Neuronal stem cell (in vitro differentiated cells): Measurements from ENCODE around the gene CRADD.

ENCODE experiments used
- DNase-seq: peaks from one replicate; pipeline ENCODE4 v3.0.0-alpha.2; 2013; ENCODE audit warnings: low spot score
- H2AFZ ChIP-seq: one replicate; pipeline ENCODE4 v1.6.1; 2013; ENCODE audit warnings: mild to moderate bottlenecking, low read length, inconsistent platforms
- H2AK5ac ChIP-seq: 2 replicates; pipeline ENCODE4 v1.6.1; 2013; ENCODE audit warnings: low read depth, mild to moderate bottlenecking, inconsistent platforms, low read length, moderate library complexity, mixed read lengths
- H2BK120ac ChIP-seq: 2 replicates; pipeline ENCODE4 v1.6.1; 2013; ENCODE audit warnings: low read depth, mild to moderate bottlenecking, inconsistent platforms, low read length, moderate library complexity, mixed read lengths
- H2BK12ac ChIP-seq: one replicate; pipeline ENCODE4 v1.6.1; 2013; ENCODE audit warnings: low read length, inconsistent platforms
- H2BK15ac ChIP-seq: 2 replicates; pipeline ENCODE4 v1.6.1; 2013; ENCODE audit warnings: mild to moderate bottlenecking, low read length, inconsistent platforms, mixed read lengths
- H2BK5ac ChIP-seq: one replicate; pipeline ENCODE4 v1.6.1; 2013; ENCODE audit warnings: inconsistent platforms, mild to moderate bottlenecking, low read length, moderate library complexity
- H3K14ac ChIP-seq: one replicate; pipeline ENCODE4 v1.6.1; 2013; ENCODE audit warnings: low read length, inconsistent platforms
- H3K18ac ChIP-seq: 2 replicates; pipeline ENCODE4 v1.6.1; 2013; ENCODE audit warnings: low read length, inconsistent platforms
- H3K23ac ChIP-seq: 2 replicates; pipeline ENCODE4 v1.6.1; 2013; ENCODE audit warnings: low read depth, mild to moderate bottlenecking, mixed read lengths, low read length, inconsistent platforms; ENCODE audit not compliant: poor library complexity
- H3K27ac ChIP-seq: replicated peaks from 3 replicates; pipeline ENCODE4 v1.5.1; 2013; ENCODE audit warnings: low read length, inconsistent platforms
- H3K27me3 ChIP-seq, 3 experiments: 2 replicates each; pipeline ENCODE4 v1.6.1; 2013; ENCODE audit warnings: low read length in 3 of 3, mild to moderate bottlenecking in 2 of 3, inconsistent platforms in 1 of 3, low read depth in 1 of 3, mixed read lengths in 1 of 3, moderate library complexity in 1 of 3; ENCODE audit not compliant: control insufficient read depth in 3 of 3, insufficient read depth in 3 of 3
- H3K36me3 ChIP-seq, 2 donors: replicated peaks in 1 of 2; 2 replicates each; pipeline ENCODE4 v1.6.1; 2013; ENCODE audit warnings: low read length in 2 of 2; ENCODE audit not compliant: control insufficient read depth in 2 of 2, insufficient read depth in 2 of 2
- H3K4ac ChIP-seq: 2 replicates; pipeline ENCODE4 v1.6.1; 2013; ENCODE audit warnings: inconsistent platforms, mild to moderate bottlenecking, low read length, moderate library complexity
- H3K4me1 ChIP-seq, 2 donors: 1 replicate in 1 of 2; 2 replicates in 1 of 2; pipeline ENCODE4 v1.6.1; 2013; ENCODE audit warnings: low read length in 2 of 2, low read depth in 1 of 2; ENCODE audit not compliant: control insufficient read depth in 2 of 2, insufficient read depth in 1 of 2
- H3K4me2 ChIP-seq: one replicate; pipeline ENCODE4 v1.6.1; 2013; ENCODE audit warnings: mild to moderate bottlenecking, low read length, inconsistent platforms; ENCODE audit not compliant: insufficient read depth, poor library complexity, severe bottlenecking
- H3K4me3 ChIP-seq, 2 donors: 2 replicates each; pipeline ENCODE4 v1.5.1; 2013; ENCODE audit warnings: low read length in 2 of 2, mild to moderate bottlenecking in 2 of 2, inconsistent platforms in 1 of 2, moderate library complexity in 1 of 2
- H3K79me1 ChIP-seq: one replicate; pipeline ENCODE4 v1.6.1; 2013; ENCODE audit warnings: low read depth, mild to moderate bottlenecking, inconsistent platforms, low read length, moderate library complexity
- H3K9ac ChIP-seq: one replicate; pipeline ENCODE4 v1.6.1; 2013; ENCODE audit warnings: mild to moderate bottlenecking, low read depth, low read length, inconsistent platforms; ENCODE audit not compliant: poor library complexity
- H3K9me3 ChIP-seq, 2 donors: replicated peaks in 1 of 2; 2 replicates each; pipeline versions ENCODE3 to v1.6.1; 2013; ENCODE audit warnings: low read length in 2 of 2, mild to moderate bottlenecking in 2 of 2, inconsistent platforms in 1 of 2, low read depth in 1 of 2, mixed read lengths in 1 of 2, moderate library complexity in 1 of 2; ENCODE audit not compliant: control insufficient read depth in 2 of 2, insufficient read depth in 1 of 2
- H4K8ac ChIP-seq: one replicate; pipeline ENCODE4 v1.6.1; 2013; ENCODE audit warnings: low read depth, mild to moderate bottlenecking, inconsistent platforms, low read length, moderate library complexity
- H4K91ac ChIP-seq: one replicate; pipeline ENCODE4 v1.6.1; 2013; ENCODE audit warnings: low read length, low read depth, mild to moderate bottlenecking, inconsistent platforms; ENCODE audit not compliant: poor library complexity
- WGBS, 2 donors: extraction: QIAGEN DNeasy Blood & Tissue Kit; methylation state at CpG; one replicate each; pipeline ENCODE4 v1.1.7; 2013; ENCODE audit warnings: missing lambda C conversion rate in 2 of 2, mixed read lengths in 1 of 2; ENCODE audit not compliant: insufficient read length in 2 of 2, insufficient replicate concordance in 1 of 2; ENCODE audit errors: extremely low coverage in 2 of 2; 5-methylcytosine and 5-hydroxymethylcytosine counted together

Gene CRADD

DNA sequence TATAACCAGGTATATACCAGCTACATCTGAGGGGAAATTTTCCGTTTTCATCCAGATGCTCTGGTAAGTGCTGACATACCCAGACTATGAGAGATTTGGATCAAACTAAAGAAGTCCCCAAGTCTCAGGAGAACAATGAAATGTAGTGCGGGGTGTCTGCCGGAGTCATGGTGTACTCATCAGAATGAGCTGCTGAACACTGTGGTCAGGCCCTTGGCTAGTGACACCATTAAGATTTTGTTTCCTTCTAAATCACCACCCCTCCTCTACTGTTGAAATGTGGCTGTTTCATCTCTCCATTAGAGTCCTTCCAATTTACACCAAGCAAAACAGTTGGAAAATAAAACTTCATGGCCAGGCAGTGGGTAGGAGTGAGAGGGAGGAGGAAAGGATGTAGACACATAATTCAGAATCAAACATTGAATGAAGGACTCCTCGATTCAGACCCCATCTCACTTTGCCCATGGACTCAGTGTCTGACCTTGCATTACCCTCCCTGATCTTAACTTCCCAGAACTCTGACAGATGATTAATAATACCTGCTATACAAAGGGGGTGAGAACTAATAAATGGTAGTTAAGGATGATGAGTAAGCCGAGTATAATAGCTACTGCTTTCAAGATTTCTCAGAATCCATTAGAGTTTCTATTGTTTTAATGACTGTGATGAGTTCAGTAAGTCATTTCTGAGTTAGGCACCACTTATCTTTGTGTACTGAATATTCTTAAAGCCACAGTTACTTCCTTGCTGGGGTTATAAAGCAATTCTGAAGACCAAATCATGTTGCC lies 127.4 kb downstream of the CRADD start:
- H4K8ac ChIP-seq: no peak overlapping the region
- H3K4me3 ChIP-seq: no peak overlapping the region
- no peak overlapping the region for H2BK5ac ChIP-seq
- H2BK120ac ChIP-seq: no peak overlapping the region
- no peak overlapping the region for H3K18ac ChIP-seq
- no peaks in the 10 kb centered on the region for H3K9me3 ChIP-seq
- no CpG with 5 or more reads among the region's 5 CpGs for WGBS, 2 donors
- H2BK15ac ChIP-seq: no peak overlapping the region
- H3K9ac ChIP-seq: no peak overlapping the region
- H3K27ac ChIP-seq: no peak overlapping the region
- H4K91ac ChIP-seq: no peak overlapping the region
- H2AFZ ChIP-seq: no peak overlapping the region
- no peaks in the 10 kb centered on the region for H3K79me1 ChIP-seq
- no peak overlapping the region for H2AK5ac ChIP-seq
- H3K4me2 ChIP-seq: no peak overlapping the region
- H3K23ac ChIP-seq: no peak overlapping the region
- H3K14ac ChIP-seq: no peak overlapping the region
- DNase-seq: no peak
- H3K27me3 ChIP-seq: no peaks in the 10 kb centered on the region
- H3K36me3 ChIP-seq: no peaks in the 10 kb centered on the region
- H2BK12ac ChIP-seq: no peak overlapping the region
- no peak overlapping the region for H3K4ac ChIP-seq
- peaks cover 1 to 5% of the 10 kb centered on the region in 2 donors for H3K4me1 ChIP-seq

DNA sequence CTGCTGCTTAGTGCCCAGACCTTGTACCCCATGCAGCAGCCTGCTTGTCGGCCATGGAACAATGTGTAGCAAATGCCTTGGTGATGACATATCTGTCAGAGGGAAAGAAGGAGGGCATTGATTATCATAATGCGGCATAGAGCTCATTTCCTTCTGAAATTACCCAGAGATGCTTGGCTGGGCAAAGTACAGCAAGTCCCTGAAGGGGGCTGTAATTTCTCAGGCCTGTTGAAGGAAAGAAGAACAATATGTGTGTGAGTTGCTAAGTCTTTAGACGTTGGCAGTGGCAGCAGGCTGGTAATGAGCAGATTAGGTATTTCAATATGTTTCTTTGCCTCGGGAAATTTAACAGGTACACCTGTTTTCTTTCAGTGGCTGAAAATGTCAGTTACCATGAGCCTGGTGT lies 128.6 kb downstream of the CRADD start:
- Histone ChIP-seq H2BK5ac (no peak overlapping the region), H4K8ac (no peak overlapping the region), H3K9ac (no peak overlapping the region), H3K27ac (no peak overlapping the region), H3K18ac (no peak overlapping the region), H3K23ac (no peak overlapping the region), H3K9me3 (no peaks in the 10 kb centered on the region), H2AFZ (peak overlapping the region; percentile 3), H2BK15ac (no peak overlapping the region), H2BK120ac (no peak overlapping the region), H3K4me1 (peaks cover 1 to 5% of the 10 kb centered on the region in 2 donors), H3K4me2 (no peak overlapping the region), H3K36me3 (no peaks in the 10 kb centered on the region), H3K79me1 (no peaks in the 10 kb centered on the region), H3K27me3 (no peaks in the 10 kb centered on the region), H2BK12ac (no peak overlapping the region), H3K4me3 (no peak overlapping the region), H3K4ac (no peak overlapping the region), H2AK5ac (no peak overlapping the region), H3K14ac (no peak overlapping the region), H4K91ac (no peak overlapping the region)
- no peak for DNase-seq
- no CpG with 5 or more reads among the region's 4 CpGs for WGBS, 2 donors

DNA sequence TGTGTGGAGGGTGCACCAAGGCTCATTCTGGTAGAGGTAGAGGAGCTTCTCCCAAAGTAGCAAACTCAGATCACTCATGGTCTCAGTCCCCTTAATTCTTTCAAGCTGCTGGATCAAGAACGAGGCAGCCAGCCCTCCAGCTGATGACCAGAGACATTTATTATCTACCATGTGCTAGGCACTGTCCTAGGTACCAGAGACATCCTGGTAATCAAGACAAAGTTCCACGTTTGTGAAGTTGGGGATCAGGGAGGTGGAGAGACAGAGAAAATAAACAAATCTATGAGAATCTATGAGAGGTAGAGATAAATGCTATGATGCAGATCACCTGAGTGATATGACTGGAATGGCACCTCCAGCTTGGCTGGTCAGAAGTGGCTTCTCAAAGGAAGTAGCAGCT lies 130.2 kb downstream of the CRADD start:
- H4K91ac ChIP-seq: no peak overlapping the region
- H3K23ac ChIP-seq: no peak overlapping the region
- no peak overlapping the region for H3K27ac ChIP-seq
- no peak overlapping the region for H3K18ac ChIP-seq
- no peak for DNase-seq
- H3K9me3 ChIP-seq: no peaks in the 10 kb centered on the region
- H3K9ac ChIP-seq: no peak overlapping the region
- no peak overlapping the region for H2BK15ac ChIP-seq
- no peak overlapping the region for H3K14ac ChIP-seq
- H2BK5ac ChIP-seq: no peak overlapping the region
- H2AK5ac ChIP-seq: no peak overlapping the region
- H3K4me2 ChIP-seq: no peak overlapping the region
- no peaks in the 10 kb centered on the region for H3K27me3 ChIP-seq
- no peak overlapping the region for H3K4ac ChIP-seq
- no peaks in the 10 kb centered on the region for H3K79me1 ChIP-seq
- H2BK120ac ChIP-seq: no peak overlapping the region
- WGBS, 2 donors: no CpG with 5 or more reads among the region's 2 CpGs
- H2BK12ac ChIP-seq: no peak overlapping the region
- no peak overlapping the region for H3K4me3 ChIP-seq
- H4K8ac ChIP-seq: no peak overlapping the region
- H3K4me1 ChIP-seq: peaks cover 1 to 9% of the 10 kb centered on the region in 2 donors
- H3K36me3 ChIP-seq: no peaks in the 10 kb centered on the region
- H2AFZ ChIP-seq: no peak overlapping the region

DNA sequence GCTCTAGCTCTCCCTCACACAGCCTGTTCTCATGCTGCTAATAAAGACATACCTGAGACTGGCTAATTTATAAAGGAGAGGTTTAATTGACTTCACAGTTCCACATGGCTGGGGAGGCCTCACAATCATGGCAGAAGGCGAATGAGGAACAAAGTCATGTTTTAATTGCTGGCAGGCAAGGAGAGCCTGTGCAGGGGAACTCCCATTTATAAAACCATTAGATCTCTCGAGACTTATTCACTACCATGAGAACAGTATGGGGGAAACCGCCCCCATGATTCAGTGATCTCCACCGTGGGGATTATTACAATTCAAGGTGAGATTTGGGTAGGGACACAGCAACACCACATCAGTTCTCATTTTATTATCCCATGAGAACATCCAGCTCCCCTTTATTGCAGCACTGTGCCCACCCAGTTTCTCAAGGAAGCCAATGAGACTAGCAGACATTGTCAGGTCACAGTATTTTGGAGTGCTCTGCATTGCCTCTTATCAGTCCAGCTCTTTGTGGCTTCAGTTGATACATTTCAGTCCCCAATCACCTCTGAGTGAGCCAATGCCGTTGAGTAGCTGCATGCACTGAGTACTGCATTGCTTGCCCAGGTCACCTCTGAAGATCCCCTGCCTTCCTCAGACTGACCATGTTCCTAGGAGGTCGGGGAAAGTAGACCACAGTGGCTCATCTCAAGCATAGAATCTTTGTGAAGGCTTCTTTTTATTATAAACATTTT lies 131.2 kb downstream of the CRADD start:
- no CpG with 5 or more reads among the region's 6 CpGs for WGBS, 2 donors

More for the DNA sequence above, 131.2 kb downstream of the CRADD start:
- Histone ChIP-seq H3K18ac (no peak overlapping the region), H3K4me3 (no peak overlapping the region), H2BK5ac (no peak overlapping the region), H3K9me3 (no peaks in the 10 kb centered on the region), H2BK120ac (no peak overlapping the region), H2AK5ac (no peak overlapping the region), H2AFZ (no peak overlapping the region), H3K36me3 (no peaks in the 10 kb centered on the region), H3K23ac (no peak overlapping the region), H4K8ac (no peak overlapping the region), H3K4me2 (no peak overlapping the region), H3K9ac (no peak overlapping the region), H2BK12ac (no peak overlapping the region), H3K4me1 (peaks cover 1 to 9% of the 10 kb centered on the region in 2 donors), H3K27me3 (no peaks in the 10 kb centered on the region), H3K4ac (no peak overlapping the region), H3K79me1 (no peaks in the 10 kb centered on the region), H4K91ac (no peak overlapping the region), H3K27ac (no peak overlapping the region), H3K14ac (no peak overlapping the region), H2BK15ac (no peak overlapping the region)
- no peak for DNase-seq
